Thymus (tissue), 11 donors: ENCODE measurements around the gene GRPR. TPM values are rescaled to one million over a fixed set of nuclear protein-coding genes. Genes with fewer than 3 reads are reported as not detected.

ENCODE experiments used
- DNase-seq, 9 donors: peaks; one replicate each; pipeline ENCODE4 v3.0.0-alpha.2; 2013; ENCODE audit warnings: low spot score in 9 of 9, low read depth in 6 of 9, missing footprints in 1 of 9
- H3K27ac ChIP-seq, 2 donors: one replicate each; pipeline ENCODE4 v1.5.1; 2013; ENCODE audit warnings: control low read depth in 1 of 2, low read depth in 1 of 2, low read length in 1 of 2, mild to moderate bottlenecking in 1 of 2, moderate library complexity in 1 of 2
- H3K27me3 ChIP-seq, 2 donors: one replicate each; pipeline ENCODE4 v1.5.1; 2013; ENCODE audit warnings: low read length in 1 of 2; ENCODE audit not compliant: control insufficient read depth in 2 of 2, insufficient read depth in 1 of 2
- H3K36me3 ChIP-seq, 2 donors: one replicate each; pipeline ENCODE4 v1.5.1; 2013; ENCODE audit warnings: low read length in 1 of 2, mild to moderate bottlenecking in 1 of 2, moderate library complexity in 1 of 2; ENCODE audit not compliant: control insufficient read depth in 2 of 2, insufficient read depth in 2 of 2
- H3K4me1 ChIP-seq, 2 donors: one replicate each; pipeline ENCODE4 v1.5.1; 2013; ENCODE audit warnings: low read length in 2 of 2; ENCODE audit not compliant: control insufficient read depth in 2 of 2, insufficient read depth in 2 of 2
- H3K4me3 ChIP-seq, 2 donors: one replicate each; pipeline ENCODE4 v1.5.1; 2013; ENCODE audit warnings: low read length in 2 of 2, control low read depth in 1 of 2, mild to moderate bottlenecking in 1 of 2
- H3K9me3 ChIP-seq, 2 donors: one replicate each; pipeline ENCODE4 v1.5.1; 2013; ENCODE audit warnings: low read length in 1 of 2, mild to moderate bottlenecking in 1 of 2; ENCODE audit not compliant: control insufficient read depth in 2 of 2, insufficient read depth in 1 of 2
- WGBS: extraction: QIAGEN DNeasy Blood & Tissue Kit; methylation state at CpG from one replicate; pipeline ENCODE4 v1.1.7; 2013; 5-methylcytosine and 5-hydroxymethylcytosine counted together
- polyA plus RNA-seq: library from polyadenylated mRNA; stranded (reverse); fragments of 200-250 nt; gene quantifications from one replicate; pipeline ENCODE4 v1.2.3, GENCODE V29; 2013
- total RNA-seq: library from RNA; stranded (reverse); fragments of 120-200 nt; gene quantifications from one replicate; pipeline ENCODE4 v1.2.4, GENCODE V29; 2013
- donor health status: healthy.

Gene GRPR
- total and polyA plus RNA-seq, 2 donors: 0.02 to 0.05 TPM

- WGBS: 81% methylated on average over 2 of the region's 2 CpGs
- no peak for DNase-seq
- Histone ChIP-seq H3K36me3 (no peaks in the 10 kb centered on the region), H3K27ac (no peak overlapping the region), H3K27me3 (no peaks in the 10 kb centered on the region), H3K4me1 (no peaks in the 10 kb centered on the region), H3K9me3 (no peaks in the 10 kb centered on the region), H3K4me3 (no peak overlapping the region)
These were observed 62.4 kb downstream of the GRPR start for GRCh38 chrX:16185725-16186136.

GRCh38 chrX:16186380-16187007 lies 63.1 kb downstream of the GRPR start:
- H3K4me3 ChIP-seq: no peak overlapping the region
- H3K9me3 ChIP-seq: no peaks in the 10 kb centered on the region
- no peak overlapping the region for H3K27ac ChIP-seq
- no peak for DNase-seq
- WGBS: 73% methylated on average over 3 of the region's 3 CpGs
- no peaks in the 10 kb centered on the region for H3K27me3 ChIP-seq
- no peaks in the 10 kb centered on the region for H3K36me3 ChIP-seq
- no peaks in the 10 kb centered on the region for H3K4me1 ChIP-seq

- Histone ChIP-seq H3K9me3 (no peaks in the 10 kb centered on the region), H3K4me3 (no peak overlapping the region), H3K27me3 (no peaks in the 10 kb centered on the region), H3K36me3 (no peaks in the 10 kb centered on the region), H3K27ac (no peak overlapping the region), H3K4me1 (no peaks in the 10 kb centered on the region)
- 87% methylated on average over 4 of the region's 4 CpGs for WGBS
- no peak for DNase-seq
These were observed 63.8 kb downstream of the GRPR start for GRCh38 chrX:16187024-16187760.

- no peak overlapping the region for H3K4me3 ChIP-seq
- WGBS: 95% methylated on average over 1 of the region's 1 CpG
- no peaks in the 10 kb centered on the region for H3K27me3 ChIP-seq
- H3K4me1 ChIP-seq: no peaks in the 10 kb centered on the region
- no peak for DNase-seq
- H3K9me3 ChIP-seq: no peaks in the 10 kb centered on the region
- no peak overlapping the region for H3K27ac ChIP-seq
- no peaks in the 10 kb centered on the region for H3K36me3 ChIP-seq
These were observed 65.3 kb downstream of the GRPR start for GRCh38 chrX:16188687-16189086.

- Histone ChIP-seq H3K9me3 (no peaks in the 10 kb centered on the region), H3K36me3 (no peaks in the 10 kb centered on the region), H3K27me3 (no peaks in the 10 kb centered on the region), H3K27ac (no peak overlapping the region), H3K4me1 (no peaks in the 10 kb centered on the region), H3K4me3 (no peak overlapping the region)
- WGBS: 95% methylated on average over 6 of the region's 6 CpGs
- DNase-seq: no peak
These were observed 68.2 kb downstream of the GRPR start for GRCh38 chrX:16191605-16192004.

- Histone ChIP-seq H3K4me1 (no peaks in the 10 kb centered on the region), H3K9me3 (no peaks in the 10 kb centered on the region), H3K27me3 (no peaks in the 10 kb centered on the region), H3K4me3 (no peak overlapping the region), H3K27ac (no peak overlapping the region), H3K36me3 (no peaks in the 10 kb centered on the region)
- DNase-seq: no peak
These were observed 73.5 kb downstream of the GRPR start for GRCh38 chrX:16196829-16197228.

- Histone ChIP-seq H3K4me3 (no peak overlapping the region), H3K4me1 (no peaks in the 10 kb centered on the region), H3K27ac (no peak overlapping the region), H3K36me3 (no peaks in the 10 kb centered on the region), H3K9me3 (no peaks in the 10 kb centered on the region), H3K27me3 (no peaks in the 10 kb centered on the region)
- no peak for DNase-seq
- 86% methylated on average over 1 of the region's 1 CpG for WGBS
These were observed 76.0 kb downstream of the GRPR start for GRCh38 chrX:16199343-16199742.

- Histone ChIP-seq H3K4me1 (no peaks in the 10 kb centered on the region), H3K4me3 (no peak overlapping the region), H3K27me3 (no peaks in the 10 kb centered on the region), H3K36me3 (no peaks in the 10 kb centered on the region), H3K9me3 (no peaks in the 10 kb centered on the region), H3K27ac (no peak overlapping the region)
- 95% methylated on average over 4 of the region's 4 CpGs for WGBS
- DNase-seq: no peak
These were observed 79.6 kb downstream of the GRPR start for GRCh38 chrX:16202943-16203342.
